ENCODE data around the gene MEGF9. TPM values are rescaled to one million over a fixed set of nuclear protein-coding genes. Genes with fewer than 3 reads are reported as not detected.

Gene MEGF9
- total and polyA plus RNA-seq, 2 of the 13 experiments (the other 11 are each of a cell fraction or from before 2014, with no cell fraction given), result 3.1 to 3.3 TPM

DNA sequence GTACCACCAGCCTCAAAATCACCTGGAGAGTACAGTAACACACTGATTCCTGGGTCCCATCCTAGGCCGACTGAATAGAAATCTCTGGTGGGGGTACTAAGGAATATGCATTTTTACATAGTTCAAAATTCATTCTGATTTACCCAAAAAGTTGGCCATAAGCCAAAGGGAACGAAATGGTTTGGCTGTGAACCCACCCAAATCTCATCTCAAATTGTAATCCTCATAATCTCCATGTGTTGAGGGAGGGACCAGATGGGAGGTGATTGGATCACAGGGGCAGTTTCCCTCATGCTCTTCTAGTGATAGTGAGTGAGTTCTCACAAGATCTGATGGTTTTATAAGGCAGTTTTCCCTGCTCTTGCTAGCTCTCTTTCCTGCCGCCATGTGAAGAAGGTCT is 31.1 kb downstream of the MEGF9 start:
- H3K4me3 ChIP-seq (replicated peaks in 1 of 3; ENCODE audit: insufficient read depth in 1 of 3, low read depth in 2 of 3, low read length in 3 of 3), result no peak overlapping the region
- no TSS peak for BruUV-seq (replicated peaks)
- peaks cover 29% of the 10 kb centered on the region for H3K4me1 ChIP-seq (ENCODE audit: insufficient read depth, low read length)
- FAIRE-seq (no peak), ATAC-seq (no peak), DNase-seq (ENCODE audit: low spot score) (no peak)
- no peak overlapping the region for H3K27ac ChIP-seq (ENCODE audit: extremely low read length, insufficient read depth, low read length)
- H3K4me2 ChIP-seq (ENCODE audit: low read depth, low read length), result no peak overlapping the region
- H3K79me2 ChIP-seq (ENCODE audit: insufficient read depth, low read length), result no peaks in the 10 kb centered on the region
- H3K36me3 ChIP-seq (replicated peaks in 1 of 2; ENCODE audit: control insufficient read depth in 1 of 2, insufficient read depth in 2 of 2, low read length in 2 of 2), result no peaks in the 10 kb centered on the region
- TF ChIP-seq ETV5 (CRISPR knock-in tag; IDR thresholded peaks at IDR 0.05; ENCODE audit: borderline replicate concordance) (no peak), AHR (CRISPR knock-in tag; IDR thresholded peaks at IDR 0.05) (no peak)
- ChIA-PET POLR2A (no interaction called here), CTCF (ENCODE audit: low intra/inter-chr PET ratio, low total read pairs) (no interaction called here)
- in situ Hi-C loops (cut with HindIII; ENCODE audit: extremely low pct_ligation_motif_present, low pct_unique_long_range_greater_than_20kb), result no loop called here
- H4K20me1 ChIP-seq (ENCODE audit: insufficient read depth, low read length), result no peaks in the 10 kb centered on the region
- intact Hi-C loops (cut with micrococcal nuclease; ENCODE audit: unreplicated experiment), result no loop called here
- 97% methylated on average over 3 of the region's 3 CpGs for whole genome bisulfite sequencing (ENCODE audit: low lambda C conversion rate)
- H3K9me3 ChIP-seq (ENCODE audit: low read length), result no peaks in the 10 kb centered on the region
- no peak overlapping the region for H3K9ac ChIP-seq (ENCODE audit: insufficient read depth, low read depth, low read length)
- no peaks in the 10 kb centered on the region for H3K27me3 ChIP-seq (ENCODE audit: control insufficient read depth in 1 of 2, insufficient read depth in 2 of 2, low read length in 2 of 2)
- H2AFZ ChIP-seq (ENCODE audit: low read length), result no peak overlapping the region

DNA sequence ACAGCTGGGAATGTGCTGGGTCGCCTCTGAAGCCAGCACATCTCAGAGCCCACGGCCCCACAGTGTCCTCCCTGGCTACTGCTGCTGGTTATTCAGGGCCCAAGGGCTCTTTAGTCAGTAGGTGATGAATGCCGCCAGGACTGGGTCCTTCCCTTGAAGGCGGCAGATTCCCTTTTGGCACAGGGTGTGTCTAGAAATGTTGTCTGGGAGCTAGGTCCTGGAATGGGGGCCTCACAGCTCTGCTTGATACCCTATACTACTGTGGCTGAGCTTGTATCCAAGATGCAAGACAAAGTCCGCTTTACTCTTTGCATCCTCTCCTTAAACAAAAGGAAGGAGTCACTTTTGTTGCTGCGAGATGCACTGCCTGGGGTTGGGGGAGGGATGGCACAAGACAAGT is 33.1 kb downstream of the MEGF9 start:
- in situ Hi-C loops (cut with HindIII; ENCODE audit: extremely low pct_ligation_motif_present, low pct_unique_long_range_greater_than_20kb) (no loop called here), intact Hi-C loops (cut with micrococcal nuclease; ENCODE audit: unreplicated experiment) (no loop called here)
- Histone ChIP-seq H3K27me3 (ENCODE audit: control insufficient read depth in 1 of 2, insufficient read depth in 2 of 2, low read length in 2 of 2) (no peaks in the 10 kb centered on the region), H3K9ac (ENCODE audit: insufficient read depth, low read depth, low read length) (no peak overlapping the region), H3K4me2 (ENCODE audit: low read depth, low read length) (no peak overlapping the region), H3K36me3 (replicated peaks in 1 of 2; ENCODE audit: control insufficient read depth in 1 of 2, insufficient read depth in 2 of 2, low read length in 2 of 2) (no peaks in the 10 kb centered on the region; a peak in 1 of 5 replicates), H3K27ac (ENCODE audit: extremely low read length, insufficient read depth, low read length) (no peak overlapping the region), H3K4me3 (replicated peaks in 1 of 3; ENCODE audit: insufficient read depth in 1 of 3, low read depth in 2 of 3, low read length in 3 of 3) (no peak overlapping the region), H3K79me2 (ENCODE audit: insufficient read depth, low read length) (no peaks in the 10 kb centered on the region), H3K4me1 (ENCODE audit: insufficient read depth, low read length) (peaks cover 29% of the 10 kb centered on the region), H2AFZ (ENCODE audit: low read length) (no peak overlapping the region), H4K20me1 (ENCODE audit: insufficient read depth, low read length) (no peaks in the 10 kb centered on the region), H3K9me3 (ENCODE audit: low read length) (no peaks in the 10 kb centered on the region)
- no TSS peak for BruUV-seq (replicated peaks)
- ChIA-PET CTCF (ENCODE audit: low intra/inter-chr PET ratio, low total read pairs) (no interaction called here), POLR2A (no interaction called here)
- ATAC-seq (no peak), DNase-seq (ENCODE audit: low spot score) (no peak), FAIRE-seq (no peak)
- WGBS (ENCODE audit: low lambda C conversion rate), result 91% methylated on average over 4 of the region's 6 CpGs
- TF ChIP-seq SETDB1 (CRISPR knock-in tag; IDR thresholded peaks at IDR 0.05; ENCODE audit: borderline replicate concordance) (no peak), ZNF12 (CRISPR knock-in tag; IDR thresholded peaks at IDR 0.05) (no peak), ZNF17 (CRISPR knock-in tag; IDR thresholded peaks at IDR 0.05) (no peak), ZNF20 (CRISPR knock-in tag; IDR thresholded peaks at IDR 0.05) (no peak), ZFP36 (IDR thresholded peaks at IDR 0.05; ENCODE audit: borderline replicate concordance, low read depth, low read length, partially characterized antibody) (no peak), ZNF766 (CRISPR knock-in tag; IDR thresholded peaks at IDR 0.05; ENCODE audit: borderline replicate concordance) (no peak)
- TF ChIP-seq, protein P1, sequence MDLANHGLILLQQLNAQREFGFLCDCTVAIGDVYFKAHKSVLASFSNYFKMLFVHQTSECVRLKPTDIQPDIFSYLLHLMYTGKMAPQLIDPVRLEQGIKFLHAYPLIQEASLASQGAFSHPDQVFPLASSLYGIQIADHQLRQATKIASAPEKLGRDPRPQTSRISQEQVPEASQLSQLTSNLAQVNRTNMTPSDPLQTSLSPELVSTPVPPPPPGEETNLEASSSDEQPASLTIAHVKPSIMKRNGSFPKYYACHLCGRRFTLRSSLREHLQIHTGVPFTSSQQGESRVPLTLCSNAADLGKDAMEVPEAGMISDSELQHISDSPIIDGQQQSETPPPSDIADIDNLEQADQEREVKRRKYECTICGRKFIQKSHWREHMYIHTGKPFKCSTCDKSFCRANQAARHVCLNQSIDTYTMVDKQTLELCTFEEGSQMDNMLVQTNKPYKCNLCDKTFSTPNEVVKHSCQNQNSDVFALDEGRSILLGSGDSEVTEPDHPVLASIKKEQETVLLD (CRISPR knock-in tag; IDR thresholded peaks at IDR 0.05; ENCODE audit: low read depth), result no peak
- TF ChIP-seq, protein P2, sequence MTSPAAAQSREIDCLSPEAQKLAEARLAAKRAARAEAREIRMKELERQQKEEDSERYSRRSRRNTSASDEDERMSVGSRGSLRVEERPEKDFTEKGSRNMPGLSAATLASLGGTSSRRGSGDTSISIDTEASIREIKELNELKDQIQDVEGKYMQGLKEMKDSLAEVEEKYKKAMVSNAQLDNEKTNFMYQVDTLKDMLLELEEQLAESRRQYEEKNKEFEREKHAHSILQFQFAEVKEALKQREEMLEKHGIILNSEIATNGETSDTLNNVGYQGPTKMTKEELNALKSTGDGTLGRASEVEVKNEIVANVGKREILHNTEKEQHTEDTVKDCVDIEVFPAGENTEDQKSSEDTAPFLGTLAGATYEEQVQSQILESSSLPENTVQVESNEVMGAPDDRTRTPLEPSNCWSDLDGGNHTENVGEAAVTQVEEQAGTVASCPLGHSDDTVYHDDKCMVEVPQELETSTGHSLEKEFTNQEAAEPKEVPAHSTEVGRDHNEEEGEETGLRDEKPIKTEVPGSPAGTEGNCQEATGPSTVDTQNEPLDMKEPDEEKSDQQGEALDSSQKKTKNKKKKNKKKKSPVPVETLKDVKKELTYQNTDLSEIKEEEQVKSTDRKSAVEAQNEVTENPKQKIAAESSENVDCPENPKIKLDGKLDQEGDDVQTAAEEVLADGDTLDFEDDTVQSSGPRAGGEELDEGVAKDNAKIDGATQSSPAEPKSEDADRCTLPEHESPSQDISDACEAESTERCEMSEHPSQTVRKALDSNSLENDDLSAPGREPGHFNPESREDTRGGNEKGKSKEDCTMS (CRISPR knock-in tag; conservative IDR thresholded peaks at IDR 0.05), result no peak
